GM20000 (cell line): ENCODE measurements around the gene OR51B2.

Experiments used
- DNase-seq: peaks from one replicate; pipeline ENCODE4 v3.0.0; 2012; ENCODE audit warnings: low spot score
- CTCF ChIP-seq: IDR thresholded peaks from 2 replicates; pipeline ENCODE4 v1.5.1; 2012; ENCODE audit warnings: mild to moderate bottlenecking, control low read depth; ENCODE audit errors: extremely low read depth, missing control alignments

Gene OR51B2

GRCh38 chr11:5280582-5281102 lies 43.5 kb downstream of the OR51B2 start:
- peak; percentile 60 for DNase-seq
- TF ChIP-seq CTCF: no peak

- no peak for DNase-seq
- TF ChIP-seq CTCF: no peak
These were observed 44.5 kb downstream of the OR51B2 start for GRCh38 chr11:5279471-5280090.

GRCh38 chr11:5277807-5278382 lies 46.2 kb downstream of the OR51B2 start:
- no peak for DNase-seq
- no peak for TF ChIP-seq CTCF

- no peak for TF ChIP-seq CTCF
- no peak for DNase-seq
These were observed 47.4 kb downstream of the OR51B2 start for GRCh38 chr11:5276697-5277096.

GRCh38 chr11:5275369-5276110 lies 48.6 kb downstream of the OR51B2 start:
- no peak for DNase-seq
- TF ChIP-seq CTCF: no peak

GRCh38 chr11:5274395-5274794 lies 49.7 kb downstream of the OR51B2 start:
- TF ChIP-seq CTCF: no peak
- no peak for DNase-seq
